Epithelial cell of esophagus (primary cell): Measurements from ENCODE around the gene ZNF879.

Experiments used
- DNase-seq: peaks from one replicate; pipeline ENCODE4 v3.0.0; 2010; ENCODE audit warnings: low read depth
- H3K4me3 ChIP-seq: 2 replicates; pipeline ENCODE4 v1.5.1; 2011; ENCODE audit warnings: mild to moderate bottlenecking, low read length, control low read depth
- CTCF ChIP-seq: IDR thresholded peaks from 2 replicates; pipeline ENCODE4 v1.5.1; 2011; ENCODE audit warnings: low read depth, mild to moderate bottlenecking, low read length, control low read depth, inconsistent platforms; ENCODE audit not compliant: insufficient read depth; ENCODE audit errors: missing control alignments

The ZNF879 gene

GRCh38 chr5:178988436-178989220 is 35.0 kb upstream of the ZNF879 start:
- TF ChIP-seq CTCF, result no peak
- DNase-seq, result no peak
- H3K4me3 ChIP-seq, result no peak overlapping the region

- no peak overlapping the region for H3K4me3 ChIP-seq
- no peak for DNase-seq
- no peak for TF ChIP-seq CTCF
These were observed 34.3 kb upstream of the ZNF879 start for GRCh38 chr5:178989311-178989710.

- no peak for TF ChIP-seq CTCF
- DNase-seq, result no peak
These were observed 33.1 kb upstream of the ZNF879 start for GRCh38 chr5:178990491-178990890.

GRCh38 chr5:178991190-178992145 is 32.1 kb upstream of the ZNF879 start:
- no peak overlapping the region for H3K4me3 ChIP-seq
- DNase-seq, result no peak
- TF ChIP-seq CTCF, result no peak

More at GRCh38 chr5:178990491-178990890, 33.1 kb upstream of the ZNF879 start:
- no peak overlapping the region for H3K4me3 ChIP-seq

GRCh38 chr5:178992291-178992895 is 31.2 kb upstream of the ZNF879 start:
- no peak for DNase-seq
- TF ChIP-seq CTCF, result no peak
- H3K4me3 ChIP-seq, result no peak overlapping the region

GRCh38 chr5:178993236-178993765 is 30.3 kb upstream of the ZNF879 start:
- no peak overlapping the region for H3K4me3 ChIP-seq
- DNase-seq, result no peak
- TF ChIP-seq CTCF, result no peak
